HG03571 (cell line): ENCODE measurements around the gene GFI1.

Experiments used
- ATAC-seq: cut with Tn5 transposase; IDR thresholded peaks from one replicate; pipeline ENCODE4 v1.9.1; 2021; ENCODE audit not compliant: unreplicated experiment

GFI1 gene

DNA sequence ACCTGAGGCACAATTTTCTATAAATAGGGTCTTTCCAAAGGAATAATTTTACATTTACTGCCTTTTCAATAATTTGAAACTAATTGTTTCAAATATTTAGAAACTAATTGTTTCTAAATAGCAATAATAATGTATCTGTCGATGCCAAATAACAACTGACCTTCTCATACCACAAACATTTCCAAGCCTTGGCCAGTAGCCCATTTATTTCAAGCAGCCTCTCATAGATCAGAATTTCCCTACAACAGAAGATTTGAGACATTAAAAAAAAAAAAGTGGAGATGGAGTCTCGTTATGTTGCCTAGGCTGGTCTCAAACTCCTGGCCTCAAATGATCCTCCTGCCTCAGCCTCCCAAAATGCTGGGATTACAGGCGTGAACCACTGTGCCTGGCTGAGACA lies 2.1 kb upstream of the GFI1 start:
- ATAC-seq: no peak

DNA sequence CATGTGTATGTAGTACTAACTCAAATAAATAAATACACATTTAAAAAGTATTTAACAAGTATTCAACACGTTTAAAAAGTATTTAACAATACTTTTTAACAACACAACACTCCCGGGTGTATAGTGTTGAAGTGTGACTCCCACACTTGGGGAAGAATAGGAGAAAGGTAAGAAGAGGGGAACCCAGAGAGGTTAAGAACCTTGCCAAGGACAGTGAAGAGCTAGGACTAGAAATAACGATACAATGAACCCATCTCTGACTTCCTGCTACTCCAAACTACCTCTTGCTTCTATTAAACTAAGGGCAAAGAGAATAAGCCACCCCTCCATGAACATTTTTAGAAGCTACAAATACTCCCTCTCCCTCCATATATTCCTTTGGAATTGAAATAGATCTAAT lies 1.7 kb upstream of the GFI1 start:
- no peak for ATAC-seq

DNA sequence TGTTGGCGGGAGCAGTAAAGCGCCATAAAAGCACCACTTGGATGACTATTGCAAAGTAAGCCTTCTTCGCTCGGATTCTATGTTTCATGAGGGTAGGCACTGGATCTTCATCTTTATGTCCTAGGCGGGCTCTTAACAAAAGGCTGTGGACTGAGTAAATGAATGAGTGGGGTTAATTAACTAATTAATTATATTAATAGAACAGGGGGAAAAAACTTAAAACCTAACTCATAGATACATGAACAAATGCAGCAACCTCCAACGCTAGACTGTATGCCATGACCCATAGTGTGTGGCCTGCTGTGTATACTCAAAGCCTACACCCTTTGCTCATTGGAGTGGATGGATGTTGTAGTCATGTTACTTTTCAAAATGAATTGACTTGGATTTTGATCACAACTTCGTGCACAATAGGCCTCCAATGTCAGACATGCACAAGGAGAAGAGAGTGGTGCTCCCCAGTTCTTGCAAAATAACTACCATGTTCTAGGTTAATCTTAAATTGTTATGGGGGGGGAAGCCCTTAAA lies 417 bp upstream of the GFI1 start:
- no peak for ATAC-seq

DNA sequence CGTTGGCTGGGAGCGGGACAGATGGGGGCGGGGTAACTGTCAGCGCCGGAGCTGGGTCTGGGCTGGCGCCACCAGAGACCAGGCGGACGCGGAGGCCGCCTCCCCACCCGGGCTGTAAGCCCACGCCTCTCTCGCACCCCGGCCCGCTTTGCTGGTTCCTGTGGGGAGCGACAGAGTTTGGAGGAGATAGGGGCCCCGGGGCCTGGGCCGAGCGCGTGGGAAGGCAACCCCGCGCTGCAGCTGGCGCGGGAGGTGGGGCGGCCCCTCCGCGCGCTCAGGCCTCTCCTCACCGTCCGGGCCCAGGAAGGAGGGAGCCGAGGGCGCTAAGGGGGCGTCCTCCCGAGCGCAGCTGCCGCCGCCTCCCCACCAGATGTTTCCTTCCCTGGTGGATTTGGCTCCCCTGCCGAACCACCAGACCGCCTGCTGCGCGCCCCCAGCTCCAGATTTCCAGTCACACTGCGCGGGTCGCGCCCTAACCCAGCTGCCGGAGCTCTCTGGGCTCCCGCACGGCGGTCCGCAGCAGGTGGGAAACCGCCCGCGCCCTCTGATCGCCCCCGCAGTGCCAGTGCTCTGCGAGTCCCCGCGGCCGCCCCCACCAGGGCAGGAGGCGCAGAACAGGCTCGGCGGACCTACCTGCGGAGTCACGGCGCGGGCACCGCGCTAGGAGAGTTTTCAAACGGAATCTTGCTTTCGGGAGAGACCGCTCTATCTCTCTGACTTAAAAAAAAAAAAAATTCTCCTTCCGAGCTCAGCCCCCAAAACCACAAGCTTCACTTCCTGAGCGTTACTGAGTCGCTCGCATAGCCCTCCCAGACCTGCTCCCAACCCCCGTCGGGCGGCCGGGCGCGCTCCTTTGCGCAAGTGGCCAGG lies 1.1 kb downstream of the GFI1 start:
- peak; percentile 46 for ATAC-seq

DNA sequence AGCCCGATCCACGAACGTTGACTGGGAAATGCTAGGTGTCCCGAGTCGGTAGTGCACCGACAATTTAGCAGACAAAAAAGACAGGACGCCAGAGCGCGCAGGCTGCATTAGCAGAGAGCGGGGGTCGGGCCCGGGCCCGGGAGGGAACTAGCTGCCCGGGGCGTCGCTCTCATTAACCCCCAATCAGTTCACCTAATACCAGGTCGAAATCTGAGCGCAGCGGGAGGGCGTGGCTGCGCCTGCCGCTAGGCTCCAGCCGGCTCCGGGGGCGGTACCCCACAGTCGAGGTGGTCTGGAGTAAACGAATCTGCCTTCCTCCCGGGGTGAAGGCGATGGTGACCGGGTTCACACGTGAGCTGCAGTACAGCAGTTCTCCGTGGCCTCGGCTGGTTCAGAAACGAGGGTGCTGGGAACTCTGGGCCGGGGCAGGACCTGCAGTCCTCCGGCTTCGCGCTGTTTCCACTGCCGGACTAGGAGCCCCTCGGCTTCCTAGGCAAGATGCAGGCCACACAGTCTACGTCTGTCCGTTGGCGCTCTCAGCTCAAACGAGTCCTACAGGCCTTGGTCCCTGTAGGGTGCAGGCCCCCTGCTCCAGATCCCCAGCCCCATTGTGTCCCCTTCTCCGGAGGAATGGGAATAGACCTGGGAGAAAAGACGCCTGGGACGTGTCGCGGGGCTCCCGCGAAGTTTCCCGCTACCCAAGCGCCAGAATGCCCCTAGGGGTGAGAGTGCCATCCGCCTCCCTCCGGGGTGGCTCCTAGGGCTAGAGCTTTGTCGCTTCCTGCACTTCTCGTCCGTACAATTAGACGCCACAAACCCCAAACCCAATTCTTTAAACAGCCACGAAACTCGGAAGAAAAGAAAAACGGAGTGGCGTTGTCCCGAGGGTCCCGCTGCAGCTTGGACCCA lies 2.0 kb downstream of the GFI1 start:
- peak; percentile 13 for ATAC-seq

DNA sequence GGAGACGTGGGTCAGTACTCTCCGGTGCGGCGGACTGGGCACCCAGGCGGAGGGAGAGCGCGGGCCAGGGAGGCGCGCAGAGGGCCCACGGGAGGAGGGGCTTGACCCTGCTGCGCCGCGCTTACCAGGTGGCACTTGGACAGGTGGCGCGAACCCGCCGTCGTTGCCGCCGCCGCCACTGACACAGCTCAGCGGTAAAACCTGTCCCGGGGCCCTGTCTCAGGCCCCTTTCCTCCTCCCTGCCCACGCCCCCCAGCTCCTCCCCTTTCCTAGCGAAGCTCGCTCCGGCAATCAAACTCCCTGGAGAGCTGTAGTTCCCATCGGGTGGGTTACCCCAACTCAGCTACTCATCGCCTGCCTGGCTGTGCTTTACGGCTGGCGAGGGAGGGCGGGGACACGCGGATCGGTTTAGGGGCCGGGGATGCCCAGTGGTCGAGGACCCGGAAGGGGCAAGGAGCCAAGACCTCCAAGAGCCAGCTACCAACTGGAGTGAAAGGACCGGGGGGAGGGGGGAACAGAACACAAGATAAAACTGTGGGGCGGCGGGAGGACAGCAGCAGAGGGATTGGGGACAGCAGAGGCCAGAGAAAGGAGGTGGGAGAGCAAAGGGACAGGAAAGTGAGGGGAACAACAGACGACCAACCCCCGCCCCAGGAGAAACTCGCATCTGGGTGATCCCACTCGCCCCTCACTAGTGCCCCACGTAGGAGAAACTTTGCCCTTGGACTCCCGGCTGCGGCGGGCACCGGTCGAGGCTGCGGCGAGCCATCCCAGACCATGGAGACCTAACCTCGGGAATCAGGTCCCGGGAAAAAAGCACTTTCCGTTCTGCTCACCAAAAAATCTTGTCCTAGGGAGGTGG lies 2.9 kb downstream of the GFI1 start:
- ATAC-seq: no peak

DNA sequence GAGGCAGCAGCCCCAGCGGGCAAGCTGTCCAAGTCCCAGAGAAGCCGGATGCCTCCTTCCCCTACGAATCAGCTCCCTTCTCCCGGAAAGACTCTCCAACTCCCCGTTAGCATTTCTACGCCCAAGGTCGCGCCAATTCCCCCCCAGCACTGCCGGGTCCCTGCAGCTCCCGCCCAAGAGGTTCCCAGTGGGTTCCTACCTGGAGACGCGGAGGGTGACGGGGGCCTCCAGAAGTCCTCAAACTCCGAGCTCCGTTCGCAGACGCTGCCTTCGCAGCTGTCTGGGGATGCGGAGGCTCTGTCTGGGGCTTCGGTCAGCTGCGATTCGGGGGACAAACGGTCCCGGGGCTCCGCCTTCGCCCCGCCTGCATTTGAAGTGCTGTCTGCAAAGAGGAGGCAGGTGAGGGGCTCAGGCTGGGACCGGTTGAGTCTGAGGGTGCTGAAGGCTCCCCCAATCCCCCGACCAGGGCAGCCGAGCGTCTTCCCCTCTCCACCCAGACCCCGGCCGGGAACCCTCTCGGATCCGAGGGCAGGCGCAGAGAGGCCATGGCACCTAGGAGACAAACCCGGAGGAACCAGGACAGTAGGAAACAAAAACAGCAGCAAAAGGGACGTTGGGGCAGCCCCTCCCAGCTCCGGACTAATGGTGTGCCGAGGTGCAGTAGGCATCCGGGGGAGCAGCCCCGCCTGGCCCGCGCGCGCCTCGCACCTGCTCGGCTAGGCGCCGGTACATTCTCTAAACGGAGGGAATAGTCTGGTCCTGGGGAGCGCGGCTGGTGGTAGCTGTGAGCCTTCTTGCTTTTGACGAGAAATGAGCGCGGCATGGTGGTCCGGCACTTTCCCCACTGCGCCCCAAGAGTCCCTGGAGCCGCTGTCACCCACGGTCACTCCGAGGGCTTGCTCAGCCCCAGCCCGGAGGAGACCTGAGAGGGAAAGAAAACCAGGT lies 3.8 kb downstream of the GFI1 start:
- ATAC-seq: no peak

DNA sequence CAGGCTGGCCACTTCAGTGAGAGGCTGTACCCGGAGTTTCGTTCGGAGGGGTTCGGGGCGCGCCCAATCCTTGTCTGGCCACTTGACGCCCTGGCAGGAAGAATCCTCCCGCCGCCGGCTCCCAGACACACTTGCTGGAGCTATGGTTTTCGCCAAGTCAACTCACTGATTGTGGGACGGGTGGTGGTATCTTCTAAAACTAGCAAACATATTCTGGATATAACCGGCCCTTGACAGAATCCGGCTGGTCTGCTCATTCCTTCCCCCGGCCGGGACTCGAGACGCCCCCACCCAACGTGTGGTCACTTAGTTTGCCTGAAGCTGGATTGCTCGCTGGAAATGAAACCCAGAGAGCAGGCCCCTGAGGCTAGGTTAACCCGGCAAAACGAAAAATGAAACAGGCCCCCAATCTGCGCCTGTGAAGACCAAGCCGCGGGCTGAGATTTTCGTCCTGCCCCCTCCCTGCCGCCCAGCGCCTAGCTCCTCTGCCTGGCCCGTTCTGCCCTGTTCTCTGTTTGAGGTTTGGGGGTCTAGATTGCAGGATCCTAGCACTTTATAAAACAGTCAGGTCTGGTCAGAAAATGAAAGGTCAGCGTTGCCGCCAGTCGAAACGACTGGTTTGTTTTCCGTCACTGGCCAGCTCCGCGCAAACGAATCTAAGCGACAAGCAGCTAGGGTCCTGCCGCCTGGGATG lies 4.6 kb downstream of the GFI1 start:
- ATAC-seq: no peak

DNA sequence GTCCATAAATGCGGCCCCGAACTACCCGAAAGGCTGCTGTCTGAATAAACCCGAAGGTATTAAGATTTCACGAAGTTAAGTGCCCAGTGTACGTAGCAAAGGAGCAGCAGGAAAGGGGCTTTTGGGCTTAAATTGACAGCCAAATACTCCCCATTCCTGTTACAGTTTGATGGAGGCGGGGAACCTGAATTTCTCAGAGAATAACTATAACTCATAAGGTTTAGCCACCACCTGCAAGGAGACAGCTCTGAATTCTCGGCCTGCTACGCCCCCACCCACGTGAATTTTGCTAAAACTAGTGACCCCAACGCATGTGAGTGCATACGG lies 5.2 kb downstream of the GFI1 start:
- no peak for ATAC-seq

DNA sequence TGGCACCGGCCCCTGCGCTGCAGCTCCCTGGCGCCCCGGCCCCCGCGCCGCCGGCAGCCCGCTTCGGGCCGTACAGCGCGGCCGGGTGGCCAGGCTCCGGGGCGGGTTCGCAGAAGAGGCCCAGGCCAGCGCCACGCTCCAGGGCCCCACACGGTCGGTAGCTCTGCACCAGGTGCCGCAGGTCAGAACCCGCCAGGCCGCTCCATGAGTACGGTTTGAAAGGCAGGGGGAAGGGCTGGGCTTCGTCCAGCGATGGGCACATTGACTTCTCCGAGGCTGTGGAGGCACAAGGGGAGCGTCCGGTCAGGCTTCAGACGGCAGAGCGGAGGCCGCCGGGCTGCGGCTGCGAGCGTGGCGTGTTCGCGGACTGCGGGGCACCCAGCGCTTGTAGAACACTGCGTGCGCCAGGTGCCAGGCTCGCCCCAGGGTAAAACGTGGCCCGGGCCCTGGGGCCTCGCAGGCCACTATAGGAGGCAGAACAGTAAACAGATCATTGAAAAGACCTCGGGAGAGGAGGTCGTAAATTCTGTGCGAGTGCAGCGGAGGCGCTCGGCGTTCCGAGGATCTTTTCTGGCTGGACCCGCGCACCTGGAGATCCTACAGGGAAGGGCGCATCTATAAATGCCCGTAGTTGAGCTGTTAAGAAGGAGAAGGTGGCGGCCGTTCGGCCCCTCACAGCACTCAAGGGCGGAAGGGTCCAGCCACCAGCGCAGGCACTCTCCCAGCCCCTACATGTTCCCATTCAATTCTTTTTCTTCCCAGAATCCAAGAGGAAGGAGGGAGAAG lies 5.7 kb downstream of the GFI1 start:
- ATAC-seq: no peak

DNA sequence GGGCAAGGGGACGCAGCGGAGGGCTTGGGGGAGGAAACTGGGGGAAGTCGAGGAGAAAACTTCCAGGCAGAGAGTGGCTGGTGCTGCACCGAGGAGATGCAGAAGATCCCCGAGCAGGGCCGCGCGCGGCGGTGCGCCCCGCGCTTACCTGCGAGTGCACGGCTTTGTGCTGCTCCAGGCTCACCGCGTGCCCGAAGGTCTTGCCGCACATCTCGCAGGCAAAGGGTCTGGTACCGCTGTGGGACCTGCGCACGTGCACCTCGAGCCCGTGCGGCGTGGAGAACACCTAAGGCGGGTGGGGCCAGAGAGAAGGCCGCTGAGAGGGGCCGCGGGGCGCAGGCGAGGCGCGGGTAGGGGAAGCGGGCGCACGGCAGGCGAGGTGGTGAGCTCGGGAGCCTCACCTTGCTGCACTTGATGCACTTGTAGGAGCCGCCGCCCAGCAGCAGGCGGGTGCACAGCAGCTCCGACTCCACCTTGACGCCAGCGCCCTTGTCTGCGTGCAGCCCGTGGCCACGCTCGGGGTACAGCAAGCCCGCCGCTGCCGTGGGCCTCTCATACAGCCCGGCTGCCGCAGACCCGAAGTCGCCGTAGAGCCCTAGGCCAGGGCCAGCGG lies 6.4 kb downstream of the GFI1 start:
- no peak for ATAC-seq

DNA sequence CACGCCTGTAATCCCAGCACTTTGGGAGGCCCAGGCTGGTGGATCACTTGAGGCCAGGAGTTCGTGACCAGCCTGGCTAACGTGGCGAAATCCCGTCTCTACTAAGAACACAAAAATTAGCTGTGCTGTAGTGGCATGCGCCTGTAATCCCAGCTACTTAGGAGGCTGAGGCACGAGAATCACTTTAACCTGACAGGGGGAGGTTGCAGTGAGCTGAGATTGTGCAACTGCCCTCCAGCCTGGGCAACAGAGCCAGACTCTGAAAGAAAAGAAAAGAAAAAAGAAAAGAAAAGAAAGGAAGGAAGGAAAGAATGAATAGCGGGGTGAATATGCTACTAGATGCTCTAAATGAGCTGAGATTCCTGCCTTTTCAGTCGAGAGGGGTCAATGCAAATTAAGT lies 7.1 kb downstream of the GFI1 start:
- no peak for ATAC-seq

DNA sequence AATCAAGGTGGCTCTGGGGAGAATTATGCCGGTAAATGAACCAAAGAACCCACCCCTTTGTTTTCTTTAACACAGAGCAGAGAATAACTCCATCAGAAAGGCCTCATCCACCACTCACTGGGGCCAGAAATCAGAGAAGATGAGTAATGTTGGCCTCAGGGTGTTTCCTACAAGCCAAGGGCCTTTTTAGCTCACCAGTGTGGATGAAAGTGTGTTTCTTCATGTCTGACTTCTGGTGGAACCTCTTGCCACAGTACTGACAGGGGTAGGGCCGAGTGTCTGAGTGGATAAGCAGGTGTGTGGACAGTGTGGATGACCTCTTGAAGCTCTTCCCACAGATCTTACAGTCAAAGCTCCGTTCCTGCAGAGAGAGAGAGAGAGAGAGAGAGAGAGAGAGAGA lies 8.3 kb downstream of the GFI1 start:
- ATAC-seq: no peak

DNA sequence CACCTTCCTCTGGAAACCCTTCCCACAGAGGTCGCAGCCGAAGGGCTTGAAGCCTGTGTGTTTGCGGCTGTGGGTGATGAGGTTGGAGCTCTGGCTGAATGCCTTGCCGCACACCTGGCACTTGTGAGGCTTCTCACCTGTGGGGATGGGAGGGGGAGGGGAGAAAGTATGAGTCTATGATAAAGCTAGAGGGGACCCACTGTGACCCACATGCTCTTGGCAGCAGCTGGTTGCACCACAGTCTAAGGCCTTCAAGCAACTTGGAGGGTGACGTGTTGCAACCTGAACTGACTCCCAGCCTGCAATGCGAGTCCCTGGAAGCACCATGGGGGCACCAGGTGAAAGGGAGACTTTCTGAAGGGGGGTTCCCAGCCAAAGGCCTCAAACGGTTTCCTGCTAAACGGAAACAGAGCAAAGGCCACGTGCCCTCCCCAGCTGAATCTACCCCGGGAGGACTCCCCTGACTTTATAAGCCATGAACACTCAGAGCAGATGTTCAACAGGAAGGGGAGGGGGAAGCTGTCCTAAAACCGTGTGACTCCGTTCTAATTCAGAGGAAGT lies 10.6 kb downstream of the GFI1 start:
- ATAC-seq: no peak

DNA sequence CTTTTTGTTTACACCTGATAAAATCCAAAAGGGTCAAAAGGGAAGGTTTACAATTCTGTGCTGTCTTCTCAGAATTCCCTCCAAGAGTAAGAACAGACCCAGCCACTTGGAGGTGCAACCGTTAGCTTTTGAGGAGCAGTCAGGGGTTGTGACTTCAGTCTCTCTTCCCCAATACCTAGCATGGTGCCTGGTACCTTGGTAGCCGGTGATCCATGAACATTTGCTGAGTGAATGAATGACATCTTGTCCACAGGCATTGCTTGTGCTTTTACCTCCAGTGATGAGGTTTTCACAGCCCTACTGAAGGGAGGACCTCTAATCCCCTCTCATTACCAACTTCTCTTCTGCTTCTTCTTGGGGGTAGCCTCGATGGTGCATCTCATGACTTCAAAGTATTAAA lies 11.7 kb downstream of the GFI1 start:
- ATAC-seq: no peak

DNA sequence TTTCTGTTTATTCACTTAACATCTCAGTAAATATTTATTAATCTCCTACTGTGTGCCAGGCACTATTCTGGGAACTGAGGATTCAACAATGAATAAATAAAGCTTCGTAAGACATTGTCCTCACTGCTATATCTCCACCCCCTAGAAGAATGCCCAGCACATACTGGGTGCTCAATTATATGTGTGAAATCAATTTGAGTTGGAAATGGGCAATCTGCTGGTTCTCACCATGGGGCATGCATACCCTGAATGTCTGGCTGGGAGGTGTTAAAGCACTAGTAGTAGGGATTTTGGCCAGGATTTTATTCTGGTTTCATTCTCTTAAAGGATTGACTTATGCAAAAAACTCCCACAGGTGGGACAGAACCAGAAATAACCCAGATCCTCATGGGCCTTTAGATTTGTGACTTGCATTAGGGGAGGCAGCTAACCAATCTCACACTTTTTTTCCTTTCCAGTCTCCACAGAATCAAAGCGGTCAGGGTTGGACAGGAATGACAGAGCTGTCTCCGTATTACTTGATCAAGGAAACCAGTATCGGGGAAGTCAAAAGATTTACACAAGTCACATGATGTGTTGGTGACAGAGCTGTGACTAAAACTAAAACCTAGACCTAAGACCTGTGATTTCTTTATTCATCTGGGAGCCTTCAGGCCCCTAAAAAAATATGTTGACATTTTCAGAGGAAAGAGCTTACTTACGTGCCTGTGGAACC lies 12.8 kb downstream of the GFI1 start:
- peak; percentile 58 for ATAC-seq

DNA sequence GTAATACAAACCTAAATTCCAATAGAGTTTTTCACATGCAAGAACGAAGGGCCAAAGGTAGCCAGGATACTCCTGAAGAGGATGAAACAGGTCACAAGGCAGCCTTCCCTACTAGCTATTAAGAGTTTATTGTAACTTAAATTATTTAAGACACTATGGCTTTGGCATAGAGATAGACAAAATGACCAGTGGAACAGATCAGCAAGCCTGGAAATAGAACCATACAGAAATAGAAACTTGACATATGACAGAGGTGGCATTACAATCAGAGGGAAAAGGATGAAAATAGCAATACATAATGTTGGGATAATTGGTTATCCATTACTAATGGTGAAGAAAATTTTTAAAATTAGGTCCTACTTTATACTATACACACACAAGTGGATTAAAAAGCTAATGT lies 16.5 kb downstream of the GFI1 start:
- ATAC-seq: no peak
